ENCODE measurements around the gene TMEM168.

TMEM168 gene

DNA sequence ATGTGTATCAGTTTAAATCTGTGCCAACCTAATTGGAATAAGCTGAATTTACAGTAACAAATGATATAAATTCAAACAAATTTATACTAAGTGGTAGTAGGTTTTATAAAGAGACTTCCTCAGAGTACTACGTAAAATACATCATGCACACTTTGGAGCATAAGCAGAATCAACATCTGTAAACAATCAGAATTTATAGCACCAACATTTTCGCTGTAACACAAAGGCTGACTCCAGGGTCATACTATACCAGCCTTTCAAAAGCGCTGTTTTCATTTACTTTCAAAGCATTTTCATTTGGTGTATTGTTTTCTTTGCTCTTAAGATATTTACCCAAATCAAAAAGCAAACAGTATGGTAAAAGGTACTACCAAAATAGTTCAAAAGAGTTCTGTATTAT lies 29.3 kb upstream of the TMEM168 start:
- DNase-seq, result no peak
- TF ChIP-seq CTCF (IDR thresholded peaks at IDR 0.05; ENCODE audit: low read depth, low read length), result no peak
- no peaks in the 10 kb centered on the region for H3K36me3 ChIP-seq

DNA sequence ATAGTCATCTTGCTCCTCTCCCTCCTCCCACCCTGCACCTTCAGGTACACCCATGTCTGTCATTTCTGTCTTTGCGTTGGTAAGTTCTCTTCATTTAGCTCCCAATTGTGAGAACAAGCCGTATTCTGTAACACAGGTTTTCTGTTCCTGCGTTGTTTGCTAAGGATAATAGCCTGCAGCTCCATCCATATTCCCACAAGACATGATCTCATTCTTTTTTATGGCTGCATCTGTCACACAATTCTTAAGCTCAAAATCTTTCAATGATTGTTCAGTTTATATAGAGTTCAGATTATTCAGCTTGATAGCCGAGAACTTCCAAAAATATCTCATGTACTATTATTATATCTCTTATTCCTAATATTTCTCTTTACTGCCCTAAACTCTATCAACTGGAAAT lies 16.0 kb upstream of the TMEM168 start:
- H3K9me3 ChIP-seq, result no peaks in the 10 kb centered on the region
- no peaks in the 10 kb centered on the region for H3K4me1 ChIP-seq
- DNase-seq, result no peak
- H3K36me3 ChIP-seq, result no peaks in the 10 kb centered on the region
- TF ChIP-seq CTCF (IDR thresholded peaks at IDR 0.05; ENCODE audit: low read depth, low read length), result no peak
- H3K4me3 ChIP-seq (ENCODE audit: low read depth, low read length), result no peak overlapping the region
- H3K27me3 ChIP-seq, result 0 out of 2 replicates have a peak, but pooled peaks cover 5% of the 10 kb centered on the region

More for the DNA sequence above, 29.3 kb upstream of the TMEM168 start:
- H3K4me3 ChIP-seq (ENCODE audit: low read depth, low read length), result no peak overlapping the region
- H3K9me3 ChIP-seq, result no peaks in the 10 kb centered on the region
- H3K4me1 ChIP-seq, result no peaks in the 10 kb centered on the region
- H3K27me3 ChIP-seq, result no peaks in the 10 kb centered on the region

DNA sequence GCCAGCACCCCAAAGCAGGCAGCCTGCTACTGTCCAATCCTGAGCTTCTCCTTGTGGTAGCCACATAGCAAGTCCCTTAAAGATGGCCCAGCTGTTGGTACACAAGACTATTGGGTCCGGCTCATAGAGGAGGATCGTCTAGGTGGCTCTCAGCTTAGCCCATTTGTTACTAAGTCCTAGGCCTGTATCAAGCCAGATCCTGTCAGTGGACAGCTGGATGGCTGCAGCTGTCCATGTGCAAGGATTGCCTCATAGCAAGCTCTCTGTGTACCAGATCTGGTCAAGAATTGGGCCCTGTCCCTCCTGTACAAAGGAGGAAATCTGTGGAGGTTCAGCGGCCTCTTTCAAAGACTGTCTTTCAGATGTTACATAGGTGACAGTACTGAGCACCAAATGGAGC lies 12.2 kb upstream of the TMEM168 start:
- no peaks in the 10 kb centered on the region for H3K9me3 ChIP-seq
- H3K36me3 ChIP-seq, result no peaks in the 10 kb centered on the region
- DNase-seq, result no peak
- TF ChIP-seq CTCF (IDR thresholded peaks at IDR 0.05; ENCODE audit: low read depth, low read length), result no peak
- H3K4me1 ChIP-seq, result no peaks in the 10 kb centered on the region
- 0 out of 2 replicates have a peak, but pooled peaks cover 5% of the 10 kb centered on the region for H3K27me3 ChIP-seq
- H3K4me3 ChIP-seq (ENCODE audit: low read depth, low read length), result no peak overlapping the region

- TF ChIP-seq CTCF (IDR thresholded peaks at IDR 0.05; ENCODE audit: low read depth, low read length), result no peak
Observed at GRCh38 chr7:112800486-112800885, 10.3 kb upstream of the TMEM168 start.

GRCh38 chr7:112799448-112800120 lies 9.4 kb upstream of the TMEM168 start:
- no peaks in the 10 kb centered on the region for H3K27me3 ChIP-seq
- no peaks in the 10 kb centered on the region for H3K9me3 ChIP-seq
- no peak for TF ChIP-seq CTCF (IDR thresholded peaks at IDR 0.05; ENCODE audit: low read depth, low read length)
- no peaks in the 10 kb centered on the region for H3K4me1 ChIP-seq
- no peak overlapping the region for H3K4me3 ChIP-seq (ENCODE audit: low read depth, low read length)
- H3K36me3 ChIP-seq, result no peaks in the 10 kb centered on the region
- DNase-seq, result no peak

More at GRCh38 chr7:112800486-112800885, 10.3 kb upstream of the TMEM168 start:
- Histone ChIP-seq H3K9me3 (no peaks in the 10 kb centered on the region), H3K27me3 (0 out of 2 replicates have a peak, but pooled peaks cover 3% of the 10 kb centered on the region), H3K4me3 (ENCODE audit: low read depth, low read length) (no peak overlapping the region), H3K4me1 (no peaks in the 10 kb centered on the region), H3K36me3 (no peaks in the 10 kb centered on the region)
- no peak for DNase-seq
